Activated naive CD8-positive, alpha-beta T cell treated with anti-CD3 and anti-CD28 coated beads for 36 hours (primary cell): ENCODE measurements around the gene ZNF710. TPM values are rescaled to one million over a fixed set of nuclear protein-coding genes. Genes with fewer than 3 reads are reported as not detected.

ENCODE experiments used
- DNase-seq: peaks from one replicate; pipeline ENCODE4 v3.0.0; 2021
- H3K27ac Mint-ChIP-seq: one replicate; pipeline ENCODE4 v1.8.0; 2022; ENCODE audit warnings: mild to moderate bottlenecking, moderate library complexity, mixed read lengths
- H3K27me3 Mint-ChIP-seq: one replicate; pipeline ENCODE4 v1.8.0; 2022; ENCODE audit warnings: mild to moderate bottlenecking, mixed read lengths
- H3K36me3 Mint-ChIP-seq: one replicate; pipeline ENCODE4 v1.8.0; 2021; ENCODE audit warnings: mild to moderate bottlenecking, mixed read lengths
- H3K4me1 Mint-ChIP-seq: one replicate; pipeline ENCODE4 v1.8.0; 2021; ENCODE audit warnings: mixed read lengths
- H3K4me3 Mint-ChIP-seq: one replicate; pipeline ENCODE4 v1.8.0; 2022; ENCODE audit warnings: mild to moderate bottlenecking, moderate library complexity, mixed read lengths
- H3K9me3 Mint-ChIP-seq: one replicate; pipeline ENCODE4 v1.8.0; 2022; ENCODE audit warnings: mixed read lengths
- total RNA-seq, 2 experiments: library from RNA; stranded (reverse); gene quantifications; one replicate each; pipeline ENCODE4 v1.2.3, GENCODE V29; 2021

Gene ZNF710
- total RNA-seq, 2 experiments from 2014 or later = 17.8 to 17.9 TPM

DNA sequence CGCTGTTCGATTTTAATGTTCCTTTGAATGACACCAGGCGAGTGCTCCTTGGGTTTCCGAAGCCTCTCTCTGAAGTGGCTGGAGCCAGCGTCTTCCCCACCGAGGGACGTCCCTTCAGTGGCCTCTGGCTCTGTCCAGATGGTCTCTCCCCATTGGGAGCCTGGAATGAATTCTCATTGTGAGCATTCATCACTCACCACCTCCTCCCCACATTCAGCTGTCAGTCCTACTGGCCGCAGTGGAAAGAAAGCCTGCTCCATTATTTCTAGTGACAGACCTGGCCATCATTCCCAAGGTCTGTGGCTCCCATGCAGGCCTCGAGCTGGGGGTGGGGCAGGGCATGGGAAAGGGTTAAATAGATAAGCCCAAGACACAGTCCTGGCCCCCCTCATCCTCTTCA is 35.2 kb downstream of the ZNF710 start:
- Mint-ChIP-seq H3K36me3 (peaks cover 15% of the 10 kb centered on the region), H3K4me1 (peaks cover 65% of the 10 kb centered on the region), H3K27ac (no peak overlapping the region), H3K4me3 (no peak overlapping the region), H3K27me3 (no peaks in the 10 kb centered on the region), H3K9me3 (no peaks in the 10 kb centered on the region)
- no peak for DNase-seq

GRCh38 chr15:90036806-90037510 is 35.8 kb downstream of the ZNF710 start:
- H3K27me3 Mint-ChIP-seq = no peaks in the 10 kb centered on the region
- no peaks in the 10 kb centered on the region for H3K9me3 Mint-ChIP-seq
- no peak for DNase-seq
- peak overlapping the region; percentile 86 for H3K27ac Mint-ChIP-seq
- no peak overlapping the region for H3K4me3 Mint-ChIP-seq
- H3K4me1 Mint-ChIP-seq = peaks cover 61% of the 10 kb centered on the region
- peaks cover 15% of the 10 kb centered on the region for H3K36me3 Mint-ChIP-seq

DNA sequence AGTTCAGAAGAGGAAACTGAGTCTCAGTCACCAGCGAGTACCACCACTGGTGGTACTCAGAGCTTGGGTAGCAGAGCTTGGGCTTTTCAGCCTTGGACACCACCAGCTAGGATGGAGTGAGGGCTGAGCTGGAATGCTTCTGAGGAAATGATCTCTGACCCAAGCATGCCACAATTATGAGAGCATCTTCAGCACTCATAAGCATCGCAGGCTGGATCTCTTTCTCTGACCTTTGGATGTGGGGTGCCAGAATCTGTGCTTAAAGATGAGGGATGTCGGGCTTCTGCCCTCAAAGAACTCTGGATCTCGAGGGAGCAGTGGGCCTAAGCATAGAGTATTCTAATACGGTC is 36.4 kb downstream of the ZNF710 start:
- Mint-ChIP-seq H3K4me3 (no peak overlapping the region), H3K4me1 (peaks cover 61% of the 10 kb centered on the region), H3K27me3 (no peaks in the 10 kb centered on the region), H3K9me3 (no peaks in the 10 kb centered on the region), H3K36me3 (peaks cover 15% of the 10 kb centered on the region), H3K27ac (peak overlapping the region; percentile 86)
- no peak for DNase-seq

- Mint-ChIP-seq H3K27ac (peak overlapping the region; percentile 86), H3K4me1 (peaks cover 59% of the 10 kb centered on the region), H3K4me3 (peak overlapping the region; percentile 38), H3K27me3 (no peaks in the 10 kb centered on the region), H3K36me3 (peaks cover 15% of the 10 kb centered on the region), H3K9me3 (no peaks in the 10 kb centered on the region)
- peak; percentile 66 for DNase-seq
Measured at GRCh38 chr15:90037961-90038631, 37.0 kb downstream of the ZNF710 start.

DNA sequence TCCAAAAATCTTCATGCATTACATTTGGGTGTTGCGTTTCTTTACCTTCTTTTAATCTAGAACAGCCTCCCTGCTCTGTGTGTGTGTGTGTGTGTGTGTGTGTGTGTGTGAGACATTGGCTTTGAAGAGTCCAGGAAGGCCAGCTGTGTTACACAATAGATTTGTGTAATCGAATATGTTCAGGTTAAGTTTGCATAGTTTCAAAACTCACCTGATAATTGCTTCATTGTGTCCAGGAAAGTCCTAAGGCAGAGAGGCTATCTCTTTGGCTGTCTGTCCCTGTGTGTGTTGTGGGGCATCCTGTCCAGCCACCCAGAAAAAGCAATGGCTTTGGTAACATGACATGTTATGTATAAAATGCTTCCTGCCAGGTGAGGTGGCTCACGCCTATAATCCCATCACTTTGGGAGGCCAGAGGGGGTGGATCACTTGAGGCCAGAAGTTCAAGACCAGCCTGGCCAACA is 37.5 kb downstream of the ZNF710 start:
- H3K36me3 Mint-ChIP-seq = peaks cover 16% of the 10 kb centered on the region
- H3K9me3 Mint-ChIP-seq = no peaks in the 10 kb centered on the region
- H3K27me3 Mint-ChIP-seq = no peaks in the 10 kb centered on the region
- peak overlapping the region; percentile 38 for H3K4me3 Mint-ChIP-seq
- H3K4me1 Mint-ChIP-seq = peaks cover 54% of the 10 kb centered on the region
- no peak for DNase-seq
- H3K27ac Mint-ChIP-seq = peak overlapping the region; percentile 86

DNA sequence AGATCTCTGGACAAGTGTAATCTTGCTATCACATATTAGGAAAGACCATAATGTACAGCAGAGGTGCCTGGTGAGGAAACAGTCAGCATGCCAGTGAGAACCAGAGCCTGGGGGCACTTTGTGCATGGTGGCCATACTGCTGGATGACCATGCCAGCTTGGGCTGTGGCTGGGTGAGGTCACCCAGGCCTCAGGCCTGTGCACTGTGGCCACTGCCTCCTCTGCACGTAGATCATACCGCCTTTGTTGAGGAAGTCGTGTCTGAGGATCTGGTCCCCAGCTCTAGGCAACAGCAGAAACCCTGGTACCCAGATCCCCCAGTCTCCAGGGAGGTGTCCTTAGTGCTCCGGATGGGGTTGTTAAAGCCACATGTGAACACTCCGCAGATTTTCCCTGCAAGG is 38.9 kb downstream of the ZNF710 start:
- H3K27ac Mint-ChIP-seq = no peak overlapping the region
- peaks cover 16% of the 10 kb centered on the region for H3K36me3 Mint-ChIP-seq
- peaks cover 44% of the 10 kb centered on the region for H3K4me1 Mint-ChIP-seq
- no peaks in the 10 kb centered on the region for H3K9me3 Mint-ChIP-seq
- H3K4me3 Mint-ChIP-seq = no peak overlapping the region
- no peaks in the 10 kb centered on the region for H3K27me3 Mint-ChIP-seq
- no peak for DNase-seq

GRCh38 chr15:90040618-90041017 is 39.5 kb downstream of the ZNF710 start:
- H3K4me1 Mint-ChIP-seq = peaks cover 40% of the 10 kb centered on the region
- DNase-seq = no peak
- H3K27ac Mint-ChIP-seq = no peak overlapping the region
- no peaks in the 10 kb centered on the region for H3K9me3 Mint-ChIP-seq
- peaks cover 16% of the 10 kb centered on the region for H3K36me3 Mint-ChIP-seq
- H3K27me3 Mint-ChIP-seq = no peaks in the 10 kb centered on the region
- no peak overlapping the region for H3K4me3 Mint-ChIP-seq

- Mint-ChIP-seq H3K4me3 (no peak overlapping the region), H3K4me1 (peaks cover 35% of the 10 kb centered on the region), H3K27me3 (no peaks in the 10 kb centered on the region), H3K27ac (no peak overlapping the region), H3K9me3 (no peaks in the 10 kb centered on the region), H3K36me3 (peaks cover 9% of the 10 kb centered on the region)
- no peak for DNase-seq
Measured at GRCh38 chr15:90042356-90042755, 41.2 kb downstream of the ZNF710 start.

GRCh38 chr15:90042766-90043529 is 41.8 kb downstream of the ZNF710 start:
- H3K27ac Mint-ChIP-seq = no peak overlapping the region
- peaks cover 29% of the 10 kb centered on the region for H3K4me1 Mint-ChIP-seq
- DNase-seq = no peak
- no peaks in the 10 kb centered on the region for H3K27me3 Mint-ChIP-seq
- no peak overlapping the region for H3K4me3 Mint-ChIP-seq
- peaks cover 5% of the 10 kb centered on the region for H3K36me3 Mint-ChIP-seq
- no peaks in the 10 kb centered on the region for H3K9me3 Mint-ChIP-seq

GRCh38 chr15:90043530-90044010 is 42.4 kb downstream of the ZNF710 start:
- Mint-ChIP-seq H3K4me1 (peaks cover 23% of the 10 kb centered on the region), H3K27ac (no peak overlapping the region), H3K36me3 (peaks cover 2% of the 10 kb centered on the region), H3K4me3 (no peak overlapping the region), H3K9me3 (no peaks in the 10 kb centered on the region), H3K27me3 (no peaks in the 10 kb centered on the region)
- DNase-seq = no peak

DNA sequence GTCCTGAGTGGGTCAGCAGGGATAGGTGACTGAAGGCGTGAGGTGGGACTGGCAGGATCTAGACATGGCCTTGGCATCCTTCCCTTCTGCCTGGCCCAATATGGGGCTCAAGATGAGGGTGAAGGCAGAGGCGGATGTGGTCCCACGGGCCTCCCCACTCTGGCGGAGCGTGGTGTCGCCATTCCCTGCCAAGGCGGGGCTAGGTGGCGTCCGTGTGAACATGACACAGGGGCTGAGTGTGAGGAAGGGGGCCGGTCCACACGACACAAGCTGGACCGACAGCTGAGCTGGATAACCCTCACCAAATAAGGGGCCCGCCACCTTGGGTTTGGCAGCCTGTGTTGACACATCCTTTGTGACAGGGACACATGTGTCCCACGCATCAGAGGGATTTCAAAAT is 43.1 kb downstream of the ZNF710 start:
- DNase-seq = no peak
- no peak overlapping the region for H3K27ac Mint-ChIP-seq
- no peak overlapping the region for H3K4me3 Mint-ChIP-seq

GRCh38 chr15:90044916-90045371 is 43.8 kb downstream of the ZNF710 start:
- Mint-ChIP-seq H3K27me3 (no peaks in the 10 kb centered on the region), H3K27ac (no peak overlapping the region), H3K4me1 (peaks cover 12% of the 10 kb centered on the region), H3K4me3 (no peak overlapping the region), H3K36me3 (peaks cover 2% of the 10 kb centered on the region), H3K9me3 (no peaks in the 10 kb centered on the region)
- DNase-seq = no peak

More for the DNA sequence above, 43.1 kb downstream of the ZNF710 start:
- Mint-ChIP-seq H3K4me1 (peaks cover 18% of the 10 kb centered on the region), H3K36me3 (peaks cover 2% of the 10 kb centered on the region), H3K9me3 (no peaks in the 10 kb centered on the region), H3K27me3 (no peaks in the 10 kb centered on the region)

GRCh38 chr15:90046289-90046688 is 45.2 kb downstream of the ZNF710 start:
- Mint-ChIP-seq H3K27me3 (no peaks in the 10 kb centered on the region), H3K4me1 (peaks cover 12% of the 10 kb centered on the region), H3K9me3 (no peaks in the 10 kb centered on the region), H3K27ac (no peak overlapping the region), H3K36me3 (peaks cover 2% of the 10 kb centered on the region), H3K4me3 (no peak overlapping the region)
- DNase-seq = no peak

GRCh38 chr15:90046911-90047392 is 45.8 kb downstream of the ZNF710 start:
- H3K9me3 Mint-ChIP-seq = no peaks in the 10 kb centered on the region

More at GRCh38 chr15:90046911-90047392, 45.8 kb downstream of the ZNF710 start:
- Mint-ChIP-seq H3K36me3 (peaks cover 2% of the 10 kb centered on the region), H3K27ac (no peak overlapping the region), H3K4me1 (peaks cover 12% of the 10 kb centered on the region), H3K4me3 (no peak overlapping the region), H3K27me3 (no peaks in the 10 kb centered on the region)
- no peak for DNase-seq
